GM12878 (cell line): ENCODE data around the gene EFCAB9. TPM values are rescaled to one million over a fixed set of nuclear protein-coding genes. Genes with fewer than 3 reads are reported as not detected.

Experiments used
- CEBPB ChIP-seq, 2 experiments: fragments of 150-350 bp in 1 of 2; IDR thresholded peaks; 2 replicates each; pipeline ENCODE4 v1.6.1; 2012 to 2014; ENCODE audit warnings: low read depth in 2 of 2, low read length in 2 of 2, borderline replicate concordance in 1 of 2, inconsistent platforms in 1 of 2
- DPF2 ChIP-seq: fragments of 450-650 bp; IDR thresholded peaks from 2 replicates; pipeline ENCODE4 v1.6.1; 2017; ENCODE audit warnings: mild to moderate bottlenecking
- ETV6 ChIP-seq, 2 experiments: fragments of 450-650 bp in 1 of 2; IDR thresholded peaks in 1 of 2; conservative IDR thresholded peaks in 1 of 2; 2 replicates each; pipeline ENCODE4 v1.6.1; 2014; ENCODE audit warnings: antibody characterized with exemption in 1 of 2, borderline replicate concordance in 1 of 2, low read depth in 1 of 2, mild to moderate bottlenecking in 1 of 2, moderate library complexity in 1 of 2
- FOXK2 ChIP-seq: fragments of 450-650 bp; IDR thresholded peaks from 2 replicates; pipeline ENCODE4 v1.6.1; 2017; ENCODE audit warnings: mild to moderate bottlenecking, moderate library complexity
- GABPA ChIP-seq: IDR thresholded peaks from 2 replicates; pipeline ENCODE4 v1.6.1; 2014; ENCODE audit warnings: antibody characterized with exemption, low read depth, mild to moderate bottlenecking, inconsistent platforms
- HDGF ChIP-seq: fragments of 450-650 bp; IDR thresholded peaks from 2 replicates; pipeline ENCODE4 v1.6.1; 2016; ENCODE audit warnings: antibody characterized with exemption
- KDM1A ChIP-seq: fragments of 200-600 bp; sonication (generic); IDR thresholded peaks from 2 replicates; pipeline ENCODE4 v1.6.1; 2016; ENCODE audit warnings: borderline replicate concordance
- LARP7 ChIP-seq: fragments of 450-650 bp; IDR thresholded peaks from 2 replicates; pipeline ENCODE4 v1.6.1; 2017; ENCODE audit warnings: mild to moderate bottlenecking
- MEF2B ChIP-seq: fragments of 450-650 bp; IDR thresholded peaks from 2 replicates; pipeline ENCODE4 v1.6.1; 2018; ENCODE audit warnings: mild to moderate bottlenecking, moderate library complexity; ENCODE audit not compliant: partially characterized antibody, poor library complexity, severe bottlenecking
- MYC ChIP-seq: IDR thresholded peaks from 2 replicates; pipeline ENCODE4 v1.6.1; 2011; ENCODE audit warnings: mild to moderate bottlenecking, low read length, moderate library complexity, inconsistent platforms; ENCODE audit not compliant: insufficient read depth, insufficient replicate concordance, insufficient read length, severe bottlenecking
- NFYB ChIP-seq: IDR thresholded peaks from 2 replicates; pipeline ENCODE4 v1.6.1; 2011; ENCODE audit warnings: low read depth, mild to moderate bottlenecking, low read length, improper control_type of control experiment, moderate library complexity; ENCODE audit not compliant: insufficient read depth
- NRF1 ChIP-seq: conservative IDR thresholded peaks from 2 replicates; pipeline ENCODE4 v1.6.1; 2011; ENCODE audit warnings: mild to moderate bottlenecking, low read depth, low read length, improper control_type of control experiment
- PAX5 ChIP-seq: IDR thresholded peaks from 2 replicates; pipeline ENCODE4 v1.6.1; 2011; ENCODE audit warnings: low read depth, low read length, borderline replicate concordance
- POLR2AphosphoS2 ChIP-seq: IDR thresholded peaks from 2 replicates; pipeline ENCODE4 v1.6.1; 2011; ENCODE audit warnings: low read depth, mild to moderate bottlenecking, low read length, improper control_type of control experiment, moderate library complexity
- POLR2AphosphoS5 ChIP-seq: IDR thresholded peaks from 2 replicates; pipeline ENCODE4 v1.6.1; 2011; ENCODE audit warnings: mild to moderate bottlenecking, low read length, inconsistent platforms
- RELA ChIP-seq: fragments of 450-650 bp; IDR thresholded peaks from 2 replicates; pipeline ENCODE4 v1.8.0; 2014; ENCODE audit warnings: borderline replicate concordance; ENCODE audit not compliant: partially characterized antibody
- SMAD1 ChIP-seq: fragments of 450-650 bp; IDR thresholded peaks from 2 replicates; pipeline ENCODE4 v1.6.1; 2018; ENCODE audit warnings: mild to moderate bottlenecking, low read depth; ENCODE audit not compliant: partially characterized antibody
- SREBF2 ChIP-seq: IDR thresholded peaks from 2 replicates; pipeline ENCODE4 v1.6.1; 2012; ENCODE audit warnings: mild to moderate bottlenecking, low read length
- TAF1 ChIP-seq: IDR thresholded peaks from 2 replicates; pipeline ENCODE4 v1.6.1; 2011; ENCODE audit warnings: mild to moderate bottlenecking, low read depth, low read length, borderline replicate concordance
- ZNF207 ChIP-seq: fragments of 450-650 bp; IDR thresholded peaks from 2 replicates; pipeline ENCODE4 v1.6.1; 2014; ENCODE audit warnings: antibody characterized with exemption, mild to moderate bottlenecking, borderline replicate concordance
- ZNF217 ChIP-seq: fragments of 450-650 bp; IDR thresholded peaks from 2 replicates; pipeline ENCODE4 v1.6.1; 2017; ENCODE audit warnings: antibody characterized with exemption, mild to moderate bottlenecking
- polyA plus RNA-seq, 11 experiments: library from polyadenylated mRNA; depleted of rRNA in 4 of 11; unstranded in 6 of 11; stranded (reverse) in 5 of 11; fragments of >200 nt; fragmentation: Nextera tagmentation in 4 of 11; fragmentation: Illumina TruSeq in 1 of 11; extraction: Ambion mirVana in 4 of 11; extraction: Trizol in 1 of 11; gene quantifications; 1 replicate in 1 of 11; 2 replicates in 10 of 11; pipeline versions ENCODE4 v1.2.1 to v1.2.3, GENCODE V29; 2011 to 2016; ENCODE audit warnings: inconsistent platforms in 2 of 11, missing spikeins in 2 of 11, low read depth in 1 of 11
- total RNA-seq, 4 experiments: library from RNA; depleted of rRNA in 3 of 4; stranded (reverse); fragments of >200 nt in 3 of 4; fragmentation: Illumina TruSeq in 1 of 4; extraction: Trizol in 1 of 4; gene quantifications; 2 replicates each; pipeline versions ENCODE4 v1.2.1 to v1.2.3, GENCODE V29; 2013 to 2021
- TF ChIP-seq, protein P1 (sequence below): IDR thresholded peaks from 2 replicates; pipeline ENCODE4 v1.6.1; 2011; ENCODE audit warnings: low read depth, mild to moderate bottlenecking, low read length, moderate library complexity, borderline replicate concordance; ENCODE audit errors: extremely low read depth
- TF ChIP-seq, protein P2 (sequence below), 3 experiments: IDR thresholded peaks in 2 of 3; conservative IDR thresholded peaks in 1 of 3; 2 replicates each; pipeline ENCODE4 v1.5.1; 2011; ENCODE audit warnings: low read depth in 3 of 3, low read length in 3 of 3, mild to moderate bottlenecking in 3 of 3, control low read depth in 2 of 3, moderate library complexity in 2 of 3, inconsistent platforms in 1 of 3, mixed read lengths in 1 of 3; ENCODE audit not compliant: control insufficient read depth in 2 of 3, insufficient read depth in 1 of 3; ENCODE audit errors: extremely low read depth in 1 of 3
- TF ChIP-seq, protein P3 (sequence below): fragments of 450-650 bp; conservative IDR thresholded peaks from 2 replicates; pipeline ENCODE4 v1.6.1; 2017; ENCODE audit warnings: mild to moderate bottlenecking, moderate library complexity

EFCAB9 gene
- total and polyA plus RNA-seq, 10 of the 15 experiments (the other 5 are each of a cell fraction or from before 2014, with no cell fraction given), result 0.73 TPM; not detected in 9

DNA sequence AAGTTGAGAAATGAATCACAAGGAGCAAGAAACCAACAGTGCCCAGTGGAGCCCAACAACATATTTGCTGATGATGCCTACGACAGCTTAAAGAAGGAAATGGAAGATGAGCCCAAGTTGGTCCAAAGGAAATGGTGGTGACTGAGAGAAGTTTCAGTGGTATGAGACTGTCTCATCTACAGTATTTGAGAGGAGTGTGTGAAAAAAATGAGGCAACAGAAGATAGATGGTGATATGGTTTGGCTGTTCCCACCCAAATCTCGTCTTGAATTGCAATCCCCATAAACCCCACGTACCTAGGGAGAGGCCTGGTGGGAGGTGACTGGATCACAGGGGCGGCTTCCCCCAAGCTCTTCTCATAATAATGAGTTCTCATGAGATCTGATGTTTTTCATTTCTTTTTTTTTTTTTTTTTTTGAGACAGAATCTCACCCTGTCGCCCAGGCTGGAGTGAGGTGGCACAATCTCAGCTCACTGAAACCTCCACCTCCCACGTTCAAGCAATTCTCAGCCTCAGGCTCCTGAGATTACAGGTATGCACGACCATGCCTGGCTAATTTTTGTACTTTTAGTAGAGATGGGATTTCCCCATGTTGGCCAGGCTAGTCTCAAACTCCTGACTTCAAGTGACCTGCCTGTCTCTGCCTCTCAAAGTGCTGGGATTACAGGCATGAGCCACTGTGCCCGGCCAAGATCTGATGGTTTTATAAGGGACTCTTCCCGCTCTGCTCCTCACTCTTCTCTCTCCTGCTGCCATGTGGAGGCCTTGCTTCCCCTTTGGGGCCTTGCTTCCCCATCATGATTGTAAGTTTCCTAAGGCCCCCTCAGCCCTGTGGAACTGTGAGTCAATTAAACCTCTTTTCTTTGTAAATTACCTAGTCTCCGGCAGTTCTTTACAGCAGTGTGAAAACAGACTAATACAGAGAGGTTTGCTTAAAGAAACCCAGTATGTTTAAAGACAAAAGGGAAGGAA is 30.2 kb downstream of the EFCAB9 start (continued):
- TF ChIP-seq, protein P1, sequence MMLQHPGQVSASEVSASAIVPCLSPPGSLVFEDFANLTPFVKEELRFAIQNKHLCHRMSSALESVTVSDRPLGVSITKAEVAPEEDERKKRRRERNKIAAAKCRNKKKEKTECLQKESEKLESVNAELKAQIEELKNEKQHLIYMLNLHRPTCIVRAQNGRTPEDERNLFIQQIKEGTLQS, result no peak
- TF ChIP-seq NRF1, result no peak
- TF ChIP-seq POLR2AphosphoS2, result no peak
- TF ChIP-seq FOXK2, result no peak
- TF ChIP-seq HDGF, result no peak
- peak in 1 of 2 experiments; percentile 88; a peak in 2 of 4 replicates for TF ChIP-seq ETV6 (conservative IDR thresholded peaks at IDR 0.05 in 1 of 2, IDR thresholded peaks at IDR 0.05 in 1 of 2; ENCODE audit: borderline replicate concordance in 1 of 2, low read depth in 1 of 2)
- 0 out of 2 replicates have a peak, but pooled peaks have one; percentile 13 for TF ChIP-seq DPF2
- no peak for TF ChIP-seq GABPA
- TF ChIP-seq NFYB, result no peak
- TF ChIP-seq SREBF2, result no peak
- no peak for TF ChIP-seq KDM1A
- TF ChIP-seq ZNF207, result no peak
- peak; percentile 51; the same call in 1 of the 2 replicates for TF ChIP-seq PAX5
- TF ChIP-seq, protein P2, sequence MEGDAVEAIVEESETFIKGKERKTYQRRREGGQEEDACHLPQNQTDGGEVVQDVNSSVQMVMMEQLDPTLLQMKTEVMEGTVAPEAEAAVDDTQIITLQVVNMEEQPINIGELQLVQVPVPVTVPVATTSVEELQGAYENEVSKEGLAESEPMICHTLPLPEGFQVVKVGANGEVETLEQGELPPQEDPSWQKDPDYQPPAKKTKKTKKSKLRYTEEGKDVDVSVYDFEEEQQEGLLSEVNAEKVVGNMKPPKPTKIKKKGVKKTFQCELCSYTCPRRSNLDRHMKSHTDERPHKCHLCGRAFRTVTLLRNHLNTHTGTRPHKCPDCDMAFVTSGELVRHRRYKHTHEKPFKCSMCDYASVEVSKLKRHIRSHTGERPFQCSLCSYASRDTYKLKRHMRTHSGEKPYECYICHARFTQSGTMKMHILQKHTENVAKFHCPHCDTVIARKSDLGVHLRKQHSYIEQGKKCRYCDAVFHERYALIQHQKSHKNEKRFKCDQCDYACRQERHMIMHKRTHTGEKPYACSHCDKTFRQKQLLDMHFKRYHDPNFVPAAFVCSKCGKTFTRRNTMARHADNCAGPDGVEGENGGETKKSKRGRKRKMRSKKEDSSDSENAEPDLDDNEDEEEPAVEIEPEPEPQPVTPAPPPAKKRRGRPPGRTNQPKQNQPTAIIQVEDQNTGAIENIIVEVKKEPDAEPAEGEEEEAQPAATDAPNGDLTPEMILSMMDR (IDR thresholded peaks at IDR 0.05 in 2 of 3, conservative IDR thresholded peaks at IDR 0.05 in 1 of 3; ENCODE audit: control insufficient read depth in 2 of 3, extremely low read depth in 1 of 3, insufficient read depth in 1 of 3, low read depth in 3 of 3, low read length in 3 of 3), result no peak
- TF ChIP-seq TAF1, result no peak
- TF ChIP-seq CEBPB (IDR thresholded peaks at IDR 0.05; ENCODE audit: borderline replicate concordance in 1 of 2, low read depth in 2 of 2, low read length in 2 of 2), result peak in 1 of 2 experiments; percentile 23; a peak in 1 of 4 replicates
- no peak for TF ChIP-seq MYC
- TF ChIP-seq RELA, result no peak
- no peak for TF ChIP-seq SMAD1
- no peak for TF ChIP-seq ZNF217
- TF ChIP-seq POLR2AphosphoS5, result no peak
- peak; percentile 85 for TF ChIP-seq MEF2B
- TF ChIP-seq, protein P3, sequence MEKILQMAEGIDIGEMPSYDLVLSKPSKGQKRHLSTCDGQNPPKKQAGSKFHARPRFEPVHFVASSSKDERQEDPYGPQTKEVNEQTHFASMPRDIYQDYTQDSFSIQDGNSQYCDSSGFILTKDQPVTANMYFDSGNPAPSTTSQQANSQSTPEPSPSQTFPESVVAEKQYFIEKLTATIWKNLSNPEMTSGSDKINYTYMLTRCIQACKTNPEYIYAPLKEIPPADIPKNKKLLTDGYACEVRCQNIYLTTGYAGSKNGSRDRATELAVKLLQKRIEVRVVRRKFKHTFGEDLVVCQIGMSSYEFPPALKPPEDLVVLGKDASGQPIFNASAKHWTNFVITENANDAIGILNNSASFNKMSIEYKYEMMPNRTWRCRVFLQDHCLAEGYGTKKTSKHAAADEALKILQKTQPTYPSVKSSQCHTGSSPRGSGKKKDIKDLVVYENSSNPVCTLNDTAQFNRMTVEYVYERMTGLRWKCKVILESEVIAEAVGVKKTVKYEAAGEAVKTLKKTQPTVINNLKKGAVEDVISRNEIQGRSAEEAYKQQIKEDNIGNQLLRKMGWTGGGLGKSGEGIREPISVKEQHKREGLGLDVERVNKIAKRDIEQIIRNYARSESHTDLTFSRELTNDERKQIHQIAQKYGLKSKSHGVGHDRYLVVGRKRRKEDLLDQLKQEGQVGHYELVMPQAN, result no peak
- TF ChIP-seq LARP7, result no peak
